ENCODE measurements around the gene ADCY3.

- TF ChIP-seq ZFP37 (CRISPR knock-in tag; IDR thresholded peaks at IDR 0.05; ENCODE audit: borderline replicate concordance) (no peak), SNRNP70 (IDR thresholded peaks at IDR 0.05; ENCODE audit: low read depth, low read length) (no peak), MAF1 (CRISPR knock-in tag; IDR thresholded peaks at IDR 0.05; ENCODE audit: borderline replicate concordance) (no peak), FOXJ3 (CRISPR knock-in tag; IDR thresholded peaks at IDR 0.05; ENCODE audit: borderline replicate concordance) (no peak), STAG1 (CRISPR knock-in tag; IDR thresholded peaks at IDR 0.05) (no peak)
Observed at GRCh38 chr2:24838541-24838940, 81.5 kb downstream of the ADCY3 start.

Measured in HepG2 (cell line).